Endothelial cell of umbilical vein (primary cell): ENCODE measurements around the gene ZNF839. TPM values are rescaled to one million over a fixed set of nuclear protein-coding genes. Genes with fewer than 3 reads are reported as not detected.

Experiments used
- BruUV-seq: library from RNA; stranded (reverse); fragments of 400-500 nt; replicated peaks from 2 replicates; lab custom pipeline; 2021; lab: Mats Ljungman, UMichigan
- CTCF ChIA-PET: fragments of 300-600, 350-600 bp; sonication (Branson Sonifier 250); formaldehyde crosslinking; loops from one replicate; lab custom pipeline; 2021; ENCODE audit warnings: antibody characterized with exemption, inconsistent platforms; lab: Charles Lee
- POLR2A ChIA-PET: fragments of 300-600, 350-600 bp; sonication (Branson Sonifier 250); formaldehyde crosslinking; loops from one replicate; lab custom pipeline; 2021; ENCODE audit warnings: antibody characterized with exemption, inconsistent platforms; lab: Charles Lee
- DNase-seq: peaks from one replicate; pipeline ENCODE4 v3.0.0-alpha.2; 2011; ENCODE audit warnings: low read depth, low spot score
- FAIRE-seq: peaks from 2 replicates; lab custom pipeline; 2011; peaks lifted over from hg19 to GRCh38; lab: Jason Lieb, UNC
- H2AFZ ChIP-seq: 2 replicates; pipeline ENCODE4 v1.6.0; 2012; ENCODE audit warnings: low read depth, low read length, control low read depth, inconsistent platforms
- H3K27ac ChIP-seq: 2 replicates; pipeline ENCODE4 v1.5.1; 2011; ENCODE audit warnings: low read depth, mild to moderate bottlenecking, control low read depth, low read length, moderate library complexity; ENCODE audit not compliant: insufficient read depth
- H3K27me3 ChIP-seq, 2 experiments: 2 replicates each; pipeline versions ENCODE4 v1.6.0 to v1.6.1; 2011; ENCODE audit warnings: low read length in 2 of 2, mixed read lengths in 1 of 2; ENCODE audit not compliant: control insufficient read depth in 2 of 2, insufficient read depth in 2 of 2
- H3K36me3 ChIP-seq, 2 experiments: 2 replicates in 1 of 2; 3 replicates in 1 of 2; pipeline ENCODE4 v1.5.1; 2011; ENCODE audit warnings: low read length in 2 of 2, mild to moderate bottlenecking in 1 of 2, moderate library complexity in 1 of 2; ENCODE audit not compliant: control insufficient read depth in 2 of 2, insufficient read depth in 2 of 2; ENCODE audit errors: extremely low read depth in 1 of 2
- H3K4me1 ChIP-seq: 3 replicates; pipeline ENCODE4 v1.5.1; 2011; ENCODE audit warnings: mild to moderate bottlenecking, low read length; ENCODE audit not compliant: control insufficient read depth, insufficient read depth; ENCODE audit errors: extremely low read depth
- H3K4me2 ChIP-seq: 2 replicates; pipeline ENCODE4 v1.6.1; 2011; ENCODE audit warnings: low read length, control low read depth, mixed read lengths; ENCODE audit not compliant: insufficient read depth
- H3K4me3 ChIP-seq, 3 experiments: fragments of 200-600 bp in 1 of 3; sonication (generic), shearing (Covaris generic) in 1 of 3; replicated peaks in 1 of 3; 2 replicates each; pipeline ENCODE4 v1.5.1; 2011 to 2016; ENCODE audit warnings: control low read depth in 3 of 3, low read length in 3 of 3, mild to moderate bottlenecking in 2 of 3, inconsistent platforms in 1 of 3, low read depth in 1 of 3, moderate library complexity in 1 of 3; ENCODE audit not compliant: insufficient read depth in 1 of 3
- H3K79me2 ChIP-seq: 2 replicates; pipeline ENCODE4 v1.6.0; 2012; ENCODE audit warnings: low read length, inconsistent platforms; ENCODE audit not compliant: control insufficient read depth, insufficient read depth
- H3K9ac ChIP-seq: replicated peaks from 2 replicates; pipeline ENCODE3; 2011; ENCODE audit warnings: low read length, control low read depth; ENCODE audit not compliant: insufficient read depth; ENCODE audit errors: extremely low read depth
- H3K9me1 ChIP-seq: replicated peaks from 3 replicates; pipeline ENCODE4 v1.6.0; 2011; ENCODE audit warnings: mild to moderate bottlenecking, low read length; ENCODE audit not compliant: control insufficient read depth, insufficient read depth; ENCODE audit errors: extremely low read depth
- H3K9me3 ChIP-seq: replicated peaks from 2 replicates; pipeline ENCODE4 v1.5.1; 2012; ENCODE audit warnings: low read length, inconsistent platforms; ENCODE audit not compliant: control insufficient read depth, insufficient read depth
- H4K20me1 ChIP-seq: replicated peaks from 2 replicates; pipeline ENCODE3; 2011; ENCODE audit warnings: mild to moderate bottlenecking, low read length; ENCODE audit not compliant: control insufficient read depth, insufficient read depth; ENCODE audit errors: extremely low read depth
- CTCF ChIP-seq, 2 donors: IDR thresholded peaks; 1 replicate in 1 of 2; 2 replicates in 1 of 2; pipeline ENCODE4 v1.5.1; 2011; ENCODE audit warnings: low read length in 2 of 2, mild to moderate bottlenecking in 2 of 2, moderate library complexity in 2 of 2, control low read depth in 1 of 2, inconsistent platforms in 1 of 2, low read depth in 1 of 2; ENCODE audit not compliant: insufficient read depth in 1 of 2; ENCODE audit errors: extremely low read depth in 1 of 2
- EZH2 ChIP-seq: IDR thresholded peaks from 2 replicates; pipeline ENCODE4 v1.6.1; 2012; ENCODE audit warnings: borderline replicate concordance, low read depth, mild to moderate bottlenecking, moderate library complexity, low read length, inconsistent platforms; ENCODE audit not compliant: severe bottlenecking
- FOS ChIP-seq: IDR thresholded peaks from 2 replicates; pipeline ENCODE4 v1.6.1; 2011; ENCODE audit warnings: mild to moderate bottlenecking, low read length, moderate library complexity, borderline replicate concordance; ENCODE audit not compliant: insufficient read depth
- GATA2 ChIP-seq: IDR thresholded peaks from 2 replicates; pipeline ENCODE4 v1.7.0; 2011; ENCODE audit warnings: low read depth, mild to moderate bottlenecking, moderate library complexity, mixed read lengths, low read length; ENCODE audit not compliant: insufficient read length, insufficient read depth
- JUN ChIP-seq: IDR thresholded peaks from 2 replicates; pipeline ENCODE4 v1.6.1; 2011; ENCODE audit warnings: borderline replicate concordance, low read depth; ENCODE audit not compliant: insufficient read length, insufficient read depth
- MAX ChIP-seq: IDR thresholded peaks from 2 replicates; pipeline ENCODE4 v1.6.1; 2011; ENCODE audit not compliant: insufficient read depth, insufficient read length
- MYC ChIP-seq: IDR thresholded peaks from one replicate; pipeline ENCODE4 v1.6.1; 2011; ENCODE audit warnings: mild to moderate bottlenecking, low read depth, low read length
- POLR2A ChIP-seq: IDR thresholded peaks from 2 replicates; pipeline ENCODE4 v1.6.1; 2012; ENCODE audit warnings: low read depth, mild to moderate bottlenecking, control low read depth, low read length
- POLR2AphosphoS5 ChIP-seq: IDR thresholded peaks from 2 replicates; pipeline ENCODE4 v1.6.1; 2012; ENCODE audit warnings: low read depth, mild to moderate bottlenecking, control low read depth, low read length, moderate library complexity; ENCODE audit not compliant: insufficient read depth
- dilution Hi-C: fragments of 300-500 bp; cut with MboI; formaldehyde crosslinking; loops from one replicate; pipeline ENCODE4 v1.15.0; 2019; ENCODE audit warnings: low sequenced_read_pairs; ENCODE audit not compliant: extremely low pct_ligation_motif_present
- intact Hi-C: fragments of 100-400 bp; cut with micrococcal nuclease; formaldehyde crosslinking; loops from one replicate; pipeline ENCODE4 v1.10.0; 2022
- polyA plus RNA-seq, 4 experiments: library from polyadenylated mRNA; depleted of rRNA in 3 of 4; stranded (reverse) in 3 of 4; unstranded in 1 of 4; fragments of >200 nt; gene quantifications; 2 replicates each; pipeline versions ENCODE4 v1.2.1 to v1.2.3, GENCODE V29; 2011 to 2012; ENCODE audit warnings: missing spikeins in 1 of 4
- total RNA-seq: library from RNA; stranded (reverse); gene quantifications from 2 replicates; pipeline ENCODE4 v1.2.3, GENCODE V29; 2021

ZNF839 gene
- total and polyA plus RNA-seq, 2 donors (not counting 3 experiments of a cell fraction or from before 2014, with no cell fraction given) = 9.8 to 12.5 TPM

- peaks cover 21% of the 10 kb centered on the region for H3K4me1 ChIP-seq
- DNase-seq (no peak), FAIRE-seq (no peak)
- BruUV-seq = no TSS peak
- H3K4me3 ChIP-seq = peak overlapping the region in 1 of 3 experiments; percentile 81
- POLR2A ChIA-PET = no interaction called here
- no peaks in the 10 kb centered on the region for H4K20me1 ChIP-seq
- H3K9ac ChIP-seq = peak overlapping the region; percentile 86
- CTCF ChIA-PET = interaction anchor here (1.0 to 1.5 kb wide), 2 partner anchors 118 to 195 kb away, joined by 3 to 6 read pairs; no protein-coding TSS in a partner anchor
- peaks cover 0 to under 1% of the 10 kb centered on the region in 2 experiments for H3K36me3 ChIP-seq
- H3K27ac ChIP-seq = no peak overlapping the region
- no peaks in the 10 kb centered on the region for H3K9me3 ChIP-seq
- peak overlapping the region; percentile 87 for H3K4me2 ChIP-seq
- intact Hi-C loops (no loop called here), dilution Hi-C loops (no loop called here)
- TF ChIP-seq MYC = no peak
- no peak for TF ChIP-seq EZH2
- TF ChIP-seq FOS = no peak
- no peak for TF ChIP-seq MAX
- no peak for TF ChIP-seq JUN
- no peak for TF ChIP-seq POLR2AphosphoS5
- no peak for TF ChIP-seq CTCF (IDR thresholded peaks at IDR 0.05; ENCODE audit: extremely low read depth in 1 of 2, insufficient read depth in 1 of 2, low read depth in 1 of 2, low read length in 2 of 2)
- TF ChIP-seq GATA2 = no peak
- TF ChIP-seq POLR2A = no peak
- H2AFZ ChIP-seq = peak overlapping the region; percentile 21
- no peaks in the 10 kb centered on the region for H3K27me3 ChIP-seq
- no peaks in the 10 kb centered on the region for H3K9me1 ChIP-seq
- peaks cover 5% of the 10 kb centered on the region for H3K79me2 ChIP-seq
These were observed 1.3 kb downstream of the ZNF839 start for GRCh38 chr14:102320671-102321455.
